Breast epithelium (tissue), 4 donors: ENCODE results near the gene NCOA5. TPM values are rescaled to one million over a fixed set of nuclear protein-coding genes. Genes with fewer than 3 reads are reported as not detected.

Experiments
- DNase-seq, 2 donors: peaks; one replicate each; pipeline ENCODE4 v3.0.0-alpha.2; 2019; ENCODE audit warnings: low spot score in 2 of 2
- H3K27ac ChIP-seq, 2 donors: fragments of 200-600 bp; sonication (generic) in 1 of 2; one replicate each; pipeline ENCODE4 v1.5.1; 2016 to 2019; ENCODE audit warnings: mild to moderate bottlenecking in 1 of 2
- H3K27me3 ChIP-seq, 2 donors: fragments of 200-600 bp; sonication (generic) in 1 of 2; one replicate each; pipeline versions ENCODE4 v1.5.1 to v1.6.0; 2017 to 2019; ENCODE audit warnings: control low read depth in 1 of 2, mild to moderate bottlenecking in 1 of 2
- H3K36me3 ChIP-seq: fragments of 200-600 bp; one replicate; pipeline ENCODE4 v1.5.1; 2019
- H3K4me1 ChIP-seq, 2 donors: fragments of 200-600 bp; sonication (generic); one replicate each; pipeline ENCODE4 v1.5.1; 2016 to 2019; ENCODE audit warnings: control low read depth in 1 of 2
- H3K4me3 ChIP-seq, 3 donors: fragments of 200-600 bp; sonication (generic); 1 replicate in 2 of 3; 2 replicates in 1 of 3; pipeline ENCODE4 v1.5.1; 2016 to 2019; ENCODE audit warnings: mild to moderate bottlenecking in 3 of 3, moderate library complexity in 2 of 3
- H3K9me3 ChIP-seq, 2 donors: fragments of 200-600 bp; sonication (generic) in 1 of 2; one replicate each; pipeline ENCODE4 v1.5.1; 2016 to 2019; ENCODE audit warnings: control low read depth in 1 of 2
- POLR2A ChIP-seq: fragments of 450-650 bp; IDR thresholded peaks from one replicate; pipeline ENCODE4 v1.6.1; 2016; ENCODE audit warnings: antibody characterized with exemption, mild to moderate bottlenecking, moderate library complexity
- POLR2AphosphoS5 ChIP-seq, 3 donors: sonication (generic); formaldehyde crosslinking; IDR thresholded peaks; one replicate each; pipeline ENCODE4 v1.6.1; 2017; ENCODE audit warnings: antibody characterized with exemption in 3 of 3
- intact Hi-C: fragments of 100-400 bp; cut with DNase I; formaldehyde crosslinking; loops from one replicate; pipeline ENCODE4 v1.15.1; 2023; ENCODE audit warnings: low total_unique reads
- total RNA-seq, 3 donors: library from RNA; depleted of rRNA; stranded (reverse); fragments of >200 nt; gene quantifications; one replicate each; pipeline ENCODE4 v1.1.0, GENCODE V29; 2016
- TF ChIP-seq, protein P1 (sequence below), 3 donors: fragments of 450-650 bp; IDR thresholded peaks; one replicate each; pipeline ENCODE4 v1.5.1; 2016 to 2017; ENCODE audit warnings: antibody characterized with exemption in 3 of 3, mild to moderate bottlenecking in 3 of 3, moderate library complexity in 3 of 3

The NCOA5 gene
- 10 to 100 TPM; 30.1 to 59.7 (median 36.1) TPM for total RNA-seq

- TF ChIP-seq, protein P1, sequence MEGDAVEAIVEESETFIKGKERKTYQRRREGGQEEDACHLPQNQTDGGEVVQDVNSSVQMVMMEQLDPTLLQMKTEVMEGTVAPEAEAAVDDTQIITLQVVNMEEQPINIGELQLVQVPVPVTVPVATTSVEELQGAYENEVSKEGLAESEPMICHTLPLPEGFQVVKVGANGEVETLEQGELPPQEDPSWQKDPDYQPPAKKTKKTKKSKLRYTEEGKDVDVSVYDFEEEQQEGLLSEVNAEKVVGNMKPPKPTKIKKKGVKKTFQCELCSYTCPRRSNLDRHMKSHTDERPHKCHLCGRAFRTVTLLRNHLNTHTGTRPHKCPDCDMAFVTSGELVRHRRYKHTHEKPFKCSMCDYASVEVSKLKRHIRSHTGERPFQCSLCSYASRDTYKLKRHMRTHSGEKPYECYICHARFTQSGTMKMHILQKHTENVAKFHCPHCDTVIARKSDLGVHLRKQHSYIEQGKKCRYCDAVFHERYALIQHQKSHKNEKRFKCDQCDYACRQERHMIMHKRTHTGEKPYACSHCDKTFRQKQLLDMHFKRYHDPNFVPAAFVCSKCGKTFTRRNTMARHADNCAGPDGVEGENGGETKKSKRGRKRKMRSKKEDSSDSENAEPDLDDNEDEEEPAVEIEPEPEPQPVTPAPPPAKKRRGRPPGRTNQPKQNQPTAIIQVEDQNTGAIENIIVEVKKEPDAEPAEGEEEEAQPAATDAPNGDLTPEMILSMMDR (IDR thresholded peaks at IDR 0.05): peak in 1 of 3 donors; percentile 32
- TF ChIP-seq POLR2A: peak; percentile 61
- peak; percentile 97 to 99 (median 99) for TF ChIP-seq POLR2AphosphoS5 (IDR thresholded peaks at IDR 0.05)
- H3K4me1 ChIP-seq: peaks cover 0 to 9% of the 10 kb centered on the region in 2 donors
- intact Hi-C loops: no loop called here
Measured at GRCh38 chr20:46089417-46090388, at the start of gene NCOA5. NCOA5 (minus strand) TSS chr20:46089962; CDS start chr20:46079424, 10,538 bp downstream.

GRCh38 chr20:46139266-46139889 is 49.6 kb upstream of the NCOA5 start:
- intact Hi-C loops: no loop called here

More at GRCh38 chr20:46089417-46090388, at the start of gene NCOA5:
- Histone ChIP-seq H3K27me3 (no peaks in the 10 kb centered on the region), H3K36me3 (no peaks in the 10 kb centered on the region), H3K4me3 (peak within 1 kb of the TSS; percentile 70 to 75 (median 72)), H3K27ac (peak within 1 kb of the TSS; percentile 99), H3K9me3 (no peaks in the 10 kb centered on the region)
- DNase-seq: peak; percentile 93 to 95

GRCh38 chr20:46137816-46138215 is 48.1 kb upstream of the NCOA5 start:
- no peak overlapping the region for H3K27ac ChIP-seq
- H3K9me3 ChIP-seq: no peaks in the 10 kb centered on the region
- no peaks in the 10 kb centered on the region for H3K36me3 ChIP-seq
- intact Hi-C loops: no loop called here
- H3K4me3 ChIP-seq: no peak overlapping the region
- TF ChIP-seq POLR2A (no peak), POLR2AphosphoS5 (IDR thresholded peaks at IDR 0.05) (no peak)
- TF ChIP-seq, protein P1 (IDR thresholded peaks at IDR 0.05): no peak
- no peaks in the 10 kb centered on the region for H3K4me1 ChIP-seq
- H3K27me3 ChIP-seq: peaks cover 0 to 37% of the 10 kb centered on the region in 2 donors
- DNase-seq: no peak

More at GRCh38 chr20:46139266-46139889, 49.6 kb upstream of the NCOA5 start:
- H3K27me3 ChIP-seq: peaks cover 0 to 41% of the 10 kb centered on the region in 2 donors
- H3K4me3 ChIP-seq: no peak overlapping the region
- DNase-seq: no peak
- H3K36me3 ChIP-seq: no peaks in the 10 kb centered on the region
- H3K4me1 ChIP-seq: no peaks in the 10 kb centered on the region
- H3K27ac ChIP-seq: peak overlapping the region; percentile 36 to 54
- no peak for TF ChIP-seq POLR2A
- TF ChIP-seq POLR2AphosphoS5 (IDR thresholded peaks at IDR 0.05): no peak
- TF ChIP-seq, protein P1 (IDR thresholded peaks at IDR 0.05): no peak
- H3K9me3 ChIP-seq: no peaks in the 10 kb centered on the region

- Histone ChIP-seq H3K36me3 (no peaks in the 10 kb centered on the region), H3K9me3 (no peaks in the 10 kb centered on the region), H3K4me3 (no peak overlapping the region), H3K27me3 (peaks cover 0 to 26% of the 10 kb centered on the region in 2 donors), H3K27ac (no peak overlapping the region), H3K4me1 (peaks cover 0 to 13% of the 10 kb centered on the region in 2 donors)
- DNase-seq: no peak
- intact Hi-C loops: no loop called here
- TF ChIP-seq POLR2AphosphoS5 (IDR thresholded peaks at IDR 0.05) (no peak), POLR2A (no peak)
- TF ChIP-seq, protein P1 (IDR thresholded peaks at IDR 0.05): no peak
Measured at GRCh38 chr20:46135856-46136633, 46.3 kb upstream of the NCOA5 start.
